COR-L47 (cell line): ENCODE data around the gene PWWP2A.
A peak's percentile ranks its signal among the peaks of the same experiment; 100 is the strongest.
"Not testable (repeated sequence)": the region's sequence is repeated elsewhere in the genome, so short reads cannot be mapped to it uniquely, and the experiment has no call there.

Source experiments
- DNase-seq: peaks from one replicate; lab custom pipeline; 2025; lab: John Stamatoyannopoulos, UW

Gene PWWP2A

DNA sequence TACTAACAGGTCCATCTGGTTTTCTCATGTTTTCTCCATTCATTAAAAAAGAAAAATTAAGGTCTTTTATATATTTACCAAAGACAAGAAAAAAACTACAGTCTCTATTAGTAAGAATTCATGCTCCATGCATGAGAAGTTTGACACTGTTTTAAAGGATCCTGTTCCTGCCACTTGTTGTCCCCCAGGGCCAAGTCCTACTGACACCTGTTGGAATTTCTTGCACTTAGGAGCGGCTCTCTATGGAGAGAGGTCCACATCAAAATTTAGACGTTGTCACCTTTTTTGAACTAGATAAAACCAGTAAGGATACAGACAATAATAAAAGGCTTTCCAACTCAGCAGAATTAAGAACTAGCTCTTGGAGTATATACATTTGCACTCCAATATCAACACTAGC, 42.3 kb downstream of the PWWP2A start:
- no peak for DNase-seq

GRCh38 chr5:160075073-160075472, 44.2 kb downstream of the PWWP2A start:
- DNase-seq: no peak

DNA sequence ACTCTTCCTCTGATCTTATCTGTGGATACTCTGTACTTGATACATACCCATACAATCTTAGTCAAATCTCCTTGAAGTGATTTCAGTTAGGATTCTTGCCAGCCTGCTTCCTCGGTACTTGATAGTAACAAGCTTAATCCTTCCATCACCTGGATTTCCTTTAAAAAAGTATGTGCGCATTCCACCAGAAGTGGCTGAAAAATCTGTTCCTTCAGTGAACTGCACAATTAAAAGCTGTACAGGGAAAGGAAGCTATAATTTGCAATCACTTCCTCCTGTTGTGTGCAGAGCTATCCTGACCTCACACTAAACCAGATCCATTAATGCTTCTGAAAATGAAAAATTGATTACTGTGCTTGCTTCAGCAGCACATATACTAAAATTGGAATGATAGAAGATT, 47.3 kb downstream of the PWWP2A start:
- DNase-seq: no peak

GRCh38 chr5:160071516-160071915, 47.7 kb downstream of the PWWP2A start:
- DNase-seq: no peak

DNA sequence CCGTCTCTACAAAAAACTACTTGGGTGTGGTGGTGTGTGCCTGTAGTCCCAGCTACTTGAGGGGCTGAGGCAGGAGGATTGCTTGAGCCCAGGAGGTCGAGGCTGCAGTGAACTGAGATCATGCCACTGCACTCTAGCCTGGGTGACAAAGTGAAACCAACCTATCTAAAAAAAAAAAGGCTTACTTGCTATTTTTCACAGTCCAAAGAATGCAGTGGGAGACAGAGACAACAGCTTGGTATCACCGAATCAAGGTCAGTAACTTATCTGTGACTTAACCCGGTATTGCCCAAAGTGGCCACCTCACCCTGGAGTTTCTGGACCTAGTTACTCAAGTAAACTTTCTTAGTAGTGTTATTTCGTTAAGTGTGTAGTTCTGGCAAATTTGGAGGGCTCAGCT, 50.1 kb downstream of the PWWP2A start:
- DNase-seq: not testable (repeated sequence)

DNA sequence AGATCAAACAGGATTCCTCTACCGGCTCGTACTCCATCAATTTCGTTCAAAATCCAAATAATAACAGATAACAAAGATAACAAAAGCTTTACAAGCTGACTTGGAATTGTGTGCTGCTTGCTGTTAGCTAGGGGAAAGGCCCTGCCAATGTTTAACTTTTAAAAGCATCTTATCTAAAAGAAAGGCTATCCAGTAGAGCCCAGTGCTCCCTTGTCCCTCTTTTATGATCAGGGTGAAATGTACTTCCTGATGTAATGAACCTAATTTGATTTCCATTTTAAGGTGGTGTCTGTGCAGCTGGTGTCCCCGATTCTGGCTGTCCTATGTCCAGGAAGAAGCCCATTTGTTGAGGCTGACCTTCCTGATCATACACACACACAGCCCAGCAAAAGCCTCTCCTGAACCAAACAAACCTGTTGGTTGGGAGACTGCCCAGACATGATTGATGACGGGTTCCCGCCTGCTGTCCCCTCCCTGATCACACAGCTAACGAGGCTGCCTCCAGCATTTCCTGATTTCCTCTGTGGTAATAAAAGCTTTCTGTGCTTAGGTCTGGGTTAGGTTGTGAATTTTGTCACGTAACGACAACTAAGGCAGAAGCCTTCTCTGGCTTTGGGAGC, 54.1 kb downstream of the PWWP2A start:
- peak; percentile 3 for DNase-seq

- no peak for DNase-seq
These were observed 54.8 kb downstream of the PWWP2A start for GRCh38 chr5:160064417-160064810.

- DNase-seq: peak; percentile 3
These were observed 57.5 kb downstream of the PWWP2A start for GRCh38 chr5:160061770-160062169.

DNA sequence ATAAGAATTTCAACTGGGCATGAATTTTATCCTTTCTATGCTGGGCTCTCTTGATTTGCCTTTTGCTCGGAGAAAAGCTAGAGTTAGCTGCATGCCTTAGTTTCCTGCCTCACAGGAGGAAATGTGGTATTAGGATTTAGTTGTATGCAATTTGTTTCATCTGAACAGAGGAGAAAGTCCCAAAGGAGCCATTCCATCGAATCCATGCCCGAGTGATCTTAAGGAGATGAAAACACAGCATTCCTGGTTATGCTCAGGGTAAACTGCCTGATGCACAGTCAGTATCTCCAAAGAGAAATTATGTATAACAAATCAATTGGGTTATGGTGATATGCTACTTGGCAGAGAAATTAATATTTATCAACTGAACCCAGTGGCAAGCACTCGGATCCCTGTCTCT, 59.2 kb downstream of the PWWP2A start:
- DNase-seq: no peak

- no peak for DNase-seq
These were observed 62.0 kb downstream of the PWWP2A start for GRCh38 chr5:160057256-160057655.

- DNase-seq: no peak
These were observed 64.4 kb downstream of the PWWP2A start for GRCh38 chr5:160054831-160055230.

GRCh38 chr5:160054047-160054446, 65.2 kb downstream of the PWWP2A start:
- DNase-seq: no peak

- DNase-seq: no peak
These were observed 70.2 kb downstream of the PWWP2A start for GRCh38 chr5:160049099-160049498.

DNA sequence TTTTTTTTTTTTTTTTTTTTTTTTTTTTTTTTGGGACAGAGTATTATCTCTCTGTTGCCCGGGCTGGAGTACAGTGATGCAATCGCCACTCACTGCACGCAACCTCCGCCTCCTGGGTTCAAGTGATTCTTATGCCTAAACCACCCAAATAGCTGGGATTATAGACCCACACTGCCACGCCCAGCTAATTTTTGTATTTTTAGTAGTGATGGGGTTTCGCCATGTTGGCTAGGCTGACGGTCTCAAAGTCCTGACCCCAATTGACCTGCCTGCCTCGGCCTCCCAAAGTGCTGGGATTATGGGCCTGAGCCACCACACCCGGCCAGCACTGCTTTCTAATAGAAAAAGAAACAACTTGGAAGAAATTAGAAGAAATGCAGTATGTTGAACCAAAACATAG, 71.1 kb downstream of the PWWP2A start:
- no peak for DNase-seq

DNA sequence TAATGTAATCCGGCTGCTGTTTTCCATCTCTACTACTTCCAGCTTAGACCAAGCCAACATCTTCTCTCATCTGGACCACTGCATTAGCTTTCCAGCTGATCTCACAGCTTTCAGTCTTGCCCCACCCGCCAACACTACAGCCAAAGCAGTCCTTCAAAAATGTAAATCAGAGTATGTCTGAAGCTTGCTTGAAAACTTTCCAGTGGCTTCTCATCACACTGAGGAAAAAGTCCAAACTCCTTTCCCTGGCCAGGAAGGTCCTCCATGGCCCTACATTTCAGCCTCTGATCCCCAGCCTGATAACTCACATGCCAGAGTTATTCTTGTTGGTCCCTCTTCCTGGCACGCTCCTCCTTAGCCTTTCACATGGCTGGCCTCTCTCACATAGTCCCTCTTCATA, 71.8 kb downstream of the PWWP2A start:
- no peak for DNase-seq

DNA sequence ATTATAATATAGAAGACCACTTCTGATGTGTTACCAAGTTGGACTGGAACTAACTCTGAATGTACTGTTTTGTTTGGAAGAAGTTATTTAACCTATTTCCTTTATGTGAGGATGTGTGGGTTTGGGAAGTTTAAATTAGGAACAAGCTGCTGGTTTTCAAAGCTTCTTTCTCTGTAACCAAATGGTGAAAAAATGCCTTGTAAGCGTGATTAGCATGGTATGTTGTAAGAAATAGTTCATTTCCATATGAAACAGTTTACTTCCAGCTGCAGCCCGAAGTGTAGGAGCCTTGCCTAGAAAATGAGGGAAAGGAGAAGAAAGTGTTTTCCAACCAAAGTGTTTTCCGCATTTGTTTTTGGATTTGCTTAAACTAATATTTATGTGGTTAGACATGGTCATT, 74.3 kb downstream of the PWWP2A start:
- no peak for DNase-seq

DNA sequence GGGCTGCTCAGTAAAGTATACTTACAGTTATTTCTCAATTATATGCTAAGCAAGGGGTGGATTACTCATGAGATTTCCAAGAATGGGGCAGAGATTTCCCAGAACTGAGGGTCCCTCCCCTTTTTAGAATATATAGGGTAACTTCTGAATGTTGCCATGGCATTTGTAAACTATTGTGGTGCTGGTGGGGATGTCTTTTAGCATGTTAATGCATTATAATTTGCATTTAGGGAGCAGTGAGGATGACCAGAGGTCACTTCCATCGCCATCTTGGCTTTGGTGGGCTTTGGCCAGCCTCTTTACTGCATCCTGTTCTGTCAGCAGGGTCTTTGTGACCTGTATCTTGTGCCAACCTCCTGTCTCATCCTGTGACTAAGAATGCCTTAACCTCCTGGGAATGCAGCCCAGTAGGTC, 74.9 kb downstream of the PWWP2A start:
- no peak for DNase-seq

DNA sequence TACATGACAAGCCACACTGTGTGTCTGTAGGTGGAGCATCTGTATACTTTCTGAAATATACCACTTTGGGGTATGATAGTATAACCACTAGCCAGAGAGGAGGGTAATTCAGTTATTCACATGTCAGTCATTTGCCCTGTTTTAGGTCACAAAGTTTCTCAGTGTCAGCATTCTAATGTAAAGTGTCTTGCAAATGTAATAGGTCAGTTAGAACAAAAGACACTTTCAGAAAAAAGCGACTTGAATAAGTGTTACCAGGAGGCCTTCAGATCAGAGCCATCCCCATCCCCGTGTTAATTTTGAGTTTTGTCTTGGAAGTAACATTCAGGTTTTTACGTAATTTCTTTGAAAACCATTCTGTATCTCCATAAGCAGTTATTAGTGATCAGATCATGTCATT, 76.6 kb downstream of the PWWP2A start:
- DNase-seq: no peak
